K562 treated with DMSO at 1 percent for 4 hours (cell line): ENCODE results near the gene PPP1CA. TPM values are rescaled to one million over a fixed set of nuclear protein-coding genes. Genes with fewer than 3 reads are reported as not detected.

Experiments used
- total RNA-seq: library from RNA; unstranded; fragments of 300-600 nt; gene quantifications from 2 replicates; pipeline ENCODE4 v1.2.3, GENCODE V29; 2022; ENCODE audit not compliant: insufficient read depth

PPP1CA gene
- 321 and 325 TPM in 2 replicates for total RNA-seq

GRCh38 chr11:67401495-67402191, at the start of gene PPP1CA:
TSS of gene PPP1CA (minus strand) at chr11:67401858. CDS start at chr11:67401782, 76 bp downstream.

GRCh38 chr11:67437082-67437808, 35.6 kb upstream of the PPP1CA start, which contains the start of gene PTPRCAP:
TSS of gene PTPRCAP (minus strand) at chr11:67437682. CDS start at chr11:67437619, 63 bp downstream.

DNA sequence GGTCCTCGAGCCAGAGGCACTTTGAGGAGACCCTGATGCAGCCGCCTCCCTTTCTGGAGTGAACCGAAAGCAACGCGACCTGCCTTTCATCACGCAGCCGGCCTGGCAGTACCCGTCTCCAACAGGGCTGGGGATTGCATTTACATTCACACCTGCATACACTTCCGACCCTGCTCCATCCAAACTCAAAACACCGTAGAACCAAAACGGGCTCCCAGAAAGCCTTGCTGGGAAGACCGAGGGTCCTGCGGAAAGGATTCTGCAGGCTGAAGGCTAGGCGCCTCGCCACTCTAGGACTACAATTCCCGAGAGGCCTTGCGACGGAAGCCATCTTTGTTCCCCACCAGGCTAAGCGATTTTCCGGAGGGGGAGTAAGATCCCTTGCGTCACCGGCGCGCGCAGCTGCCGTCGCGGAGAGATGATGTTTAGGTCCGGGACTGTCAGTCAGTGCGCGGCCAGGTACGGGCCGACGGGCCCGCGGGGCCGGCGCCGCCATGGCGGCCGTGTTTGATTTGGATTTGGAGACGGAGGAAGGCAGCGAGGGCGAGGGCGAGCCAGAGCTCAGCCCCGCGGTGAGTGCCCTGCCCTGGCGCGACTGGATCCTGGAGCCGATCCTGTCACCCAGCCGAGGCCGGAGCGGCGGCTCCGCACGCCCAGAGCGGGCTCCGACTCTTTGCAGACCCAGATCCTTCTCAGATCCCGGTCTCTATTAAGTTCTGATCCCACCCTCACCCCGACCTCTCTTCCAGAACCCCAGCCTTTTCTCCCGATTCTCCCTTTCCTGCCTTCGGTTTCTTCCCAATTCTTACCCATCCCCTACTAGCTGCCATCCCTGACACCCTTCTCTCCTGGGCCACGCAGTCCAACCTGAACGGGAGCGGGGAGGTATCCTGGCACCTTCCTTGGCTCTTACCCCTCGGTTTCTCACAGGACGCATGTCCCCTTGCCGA, 26.7 kb upstream of the PPP1CA start, which contains the start of gene RPS6KB2:
Gene RPS6KB2 (plus strand): TSS at position 443 of the 950 bp plus-strand sequence. CDS start 52 bp downstream, at position 495.

GRCh38 chr11:67415501-67416304, 14.0 kb upstream of the PPP1CA start, which contains the start of gene CARNS1:
TSS of gene CARNS1 (plus strand) at chr11:67415678. CDS start at chr11:67416200, 522 bp downstream.

GRCh38 chr11:67391304-67392182, 10.1 kb downstream of the PPP1CA start, which contains the start of gene RAD9A:
TSS of gene RAD9A (plus strand) at chr11:67391986. CDS start at chr11:67392045, 59 bp downstream.

GRCh38 chr11:67372993-67373647, 28.5 kb downstream of the PPP1CA start, which contains the start of gene CLCF1:
TSS of gene CLCF1 (minus strand) at chr11:67373598. CDS start at chr11:67373539, 59 bp downstream.

GRCh38 chr11:67353317-67354074, 48.2 kb downstream of the PPP1CA start, which contains the start of gene POLD4:
TSS of gene POLD4 (minus strand) at chr11:67353546. CDS start at chr11:67353399, 147 bp downstream.

Other genes with a start within 250 kb of the PPP1CA start
- 131 and 142 TPM in 2 replicates for gene GRK2, start 135.4 kb downstream of the PPP1CA start, total RNA-seq
- 40.8 and 46.3 TPM in 2 replicates for gene ANKRD13D, start 112.6 kb downstream of the PPP1CA start, total RNA-seq
- gene SSH3, start 98.3 kb downstream of the PPP1CA start, total RNA-seq: 3.9 and 8.5 TPM in 2 replicates
- gene POLD4, start 48.3 kb downstream of the PPP1CA start, total RNA-seq: 82.5 and 123 TPM in 2 replicates
- gene CLCF1, start 28.3 kb downstream of the PPP1CA start, total RNA-seq: 1.0 and 1.2 TPM in 2 replicates
- 38.7 and 39.2 TPM in 2 replicates for gene RAD9A, start 9.9 kb downstream of the PPP1CA start, total RNA-seq
- gene TBC1D10C, start 2.2 kb upstream of the PPP1CA start, total RNA-seq: 1.4 and 1.7 TPM in 2 replicates
- gene CARNS1, start 13.8 kb upstream of the PPP1CA start, total RNA-seq: not detected in 2 replicates
- gene RPS6KB2, start 26.6 kb upstream of the PPP1CA start, total RNA-seq: 72.1 and 83.4 TPM in 2 replicates
- 2.1 and 2.5 TPM in 2 replicates for gene PTPRCAP, start 35.8 kb upstream of the PPP1CA start, total RNA-seq
- gene CORO1B, start 41.6 kb upstream of the PPP1CA start, total RNA-seq: 222 and 228 TPM in 2 replicates
- gene GPR152, start 50.9 kb upstream of the PPP1CA start, total RNA-seq: not detected in 2 replicates
- gene CABP4, start 53.5 kb upstream of the PPP1CA start, total RNA-seq: not detected in 2 replicates
- gene TMEM134, start 67.4 kb upstream of the PPP1CA start, total RNA-seq: 44.8 and 54.3 TPM in 2 replicates
- gene AIP, start 81.2 kb upstream of the PPP1CA start, total RNA-seq: 111 and 127 TPM in 2 replicates
- gene PITPNM1, start 103.5 kb upstream of the PPP1CA start, total RNA-seq: 39.7 and 47.4 TPM in 2 replicates
- 117 and 122 TPM in 2 replicates for gene CDK2AP2, start 106.3 kb upstream of the PPP1CA start, total RNA-seq
- gene CABP2, start 121.6 kb upstream of the PPP1CA start, total RNA-seq: not detected in 2 replicates
- 2,202 and 2,224 TPM in 2 replicates for gene GSTP1, start 182.0 kb upstream of the PPP1CA start, total RNA-seq
- 188 and 204 TPM in 2 replicates for gene NDUFV1, start 205.1 kb upstream of the PPP1CA start, total RNA-seq
- gene NUDT8, start 228.1 kb upstream of the PPP1CA start, total RNA-seq: 12.3 and 16.7 TPM in 2 replicates
- gene TBX10, start 237.9 kb upstream of the PPP1CA start, total RNA-seq: not detected in 2 replicates
- gene ACY3, start 248.9 kb upstream of the PPP1CA start, total RNA-seq: not detected in 2 replicates